MG63 (cell line): ENCODE measurements around the gene GUCY2F. TPM values are rescaled to one million over a fixed set of nuclear protein-coding genes. Genes with fewer than 3 reads are reported as not detected.

Experiments used
- DNase-seq: peaks from one replicate; pipeline ENCODE4 v3.0.0-alpha.2; 2020
- H3K27me3 ChIP-seq: fragments of 250-450 bp; sonication (Bioruptor Pico); 2 replicates; pipeline ENCODE4 v1.5.1; 2020; ENCODE audit warnings: mild to moderate bottlenecking, moderate library complexity
- H3K36me3 ChIP-seq: fragments of 250-450 bp; sonication (Bioruptor Pico); 2 replicates; pipeline ENCODE4 v1.5.1; 2020; ENCODE audit warnings: mild to moderate bottlenecking, moderate library complexity
- H3K4me3 ChIP-seq: fragments of 250-450 bp; sonication (Bioruptor Pico); 2 replicates; pipeline ENCODE4 v1.5.1; 2020; ENCODE audit warnings: mild to moderate bottlenecking, moderate library complexity
- H3K9me3 ChIP-seq: fragments of 250-450 bp; sonication (Bioruptor Pico); 2 replicates; pipeline ENCODE4 v1.5.1; 2020; ENCODE audit warnings: mild to moderate bottlenecking, moderate library complexity
- total RNA-seq: library from RNA; depleted of rRNA; stranded (reverse); fragments of >200 nt; shearing (Covaris generic); gene quantifications from 2 replicates; pipeline ENCODE4 v1.2.3, GENCODE V29; 2014; ENCODE audit warnings: low replicate concordance

GUCY2F gene
- total RNA-seq, 1 experiment from 2014 or later: not detected

DNA sequence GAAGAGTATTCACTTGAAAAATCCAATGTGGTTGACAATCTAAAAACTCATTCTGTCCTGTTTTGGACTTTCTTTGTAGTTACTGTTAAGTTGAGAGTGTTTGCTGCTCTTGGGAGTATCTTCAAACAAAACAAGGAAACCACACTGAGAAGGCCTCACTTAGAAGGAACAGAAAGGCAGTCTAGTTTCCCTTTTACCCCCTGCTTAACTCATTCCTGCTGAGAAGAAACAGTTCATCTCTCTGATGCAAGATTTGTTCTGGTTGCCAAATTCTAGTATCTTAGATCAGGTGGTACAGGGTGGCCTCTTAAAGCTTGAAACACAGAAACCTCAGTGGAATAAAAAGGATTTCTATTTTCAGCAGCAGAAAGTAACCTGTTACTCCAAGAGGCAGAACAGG lies 41.4 kb downstream of the GUCY2F start:
- no peaks in the 10 kb centered on the region for H3K36me3 ChIP-seq
- no peaks in the 10 kb centered on the region for H3K27me3 ChIP-seq
- H3K9me3 ChIP-seq: no peaks in the 10 kb centered on the region
- DNase-seq: no peak
- H3K4me3 ChIP-seq: no peak overlapping the region

DNA sequence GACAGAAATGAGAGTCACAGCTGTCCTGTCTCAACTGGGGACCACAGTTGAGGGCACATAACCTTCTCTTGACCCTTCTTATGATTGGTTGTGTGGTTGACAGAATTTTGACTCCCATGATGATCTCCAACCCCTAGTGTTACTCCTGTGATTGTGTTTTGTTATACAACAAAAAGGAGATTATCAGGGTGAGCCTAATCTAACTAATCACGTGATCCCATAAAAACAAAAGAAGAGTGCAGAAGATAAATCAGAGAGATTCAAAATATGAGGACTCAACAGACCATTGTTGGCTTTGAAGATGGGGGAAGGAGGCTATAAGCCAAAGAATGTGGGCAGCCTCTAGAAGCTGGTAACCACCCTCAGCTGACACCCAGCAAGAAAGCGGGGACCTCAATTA lies 72.7 kb downstream of the GUCY2F start:
- no peak overlapping the region for H3K4me3 ChIP-seq

DNA sequence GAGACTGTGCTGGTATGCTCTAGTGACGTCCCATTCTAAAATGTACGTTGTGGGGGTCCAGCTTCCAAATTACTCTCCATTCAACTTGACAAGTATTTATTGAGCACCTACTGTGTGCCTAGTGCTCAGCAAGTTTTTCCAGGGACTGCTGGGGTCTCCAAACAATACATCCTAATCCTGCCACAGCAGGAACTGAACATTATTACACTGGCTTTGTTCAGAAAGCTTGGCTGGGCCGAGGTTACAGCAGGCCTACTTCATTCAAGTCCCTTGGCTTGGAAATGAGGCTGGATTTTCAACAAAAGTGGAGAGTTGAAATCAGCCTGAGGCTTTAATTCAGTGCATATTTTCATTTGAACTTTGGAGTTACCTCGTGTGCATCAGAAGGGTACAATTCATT lies 78.0 kb downstream of the GUCY2F start:
- DNase-seq: no peak

More for the DNA sequence above, 72.7 kb downstream of the GUCY2F start:
- no peak for DNase-seq
- H3K36me3 ChIP-seq: no peaks in the 10 kb centered on the region
- no peaks in the 10 kb centered on the region for H3K27me3 ChIP-seq
- H3K9me3 ChIP-seq: no peaks in the 10 kb centered on the region

DNA sequence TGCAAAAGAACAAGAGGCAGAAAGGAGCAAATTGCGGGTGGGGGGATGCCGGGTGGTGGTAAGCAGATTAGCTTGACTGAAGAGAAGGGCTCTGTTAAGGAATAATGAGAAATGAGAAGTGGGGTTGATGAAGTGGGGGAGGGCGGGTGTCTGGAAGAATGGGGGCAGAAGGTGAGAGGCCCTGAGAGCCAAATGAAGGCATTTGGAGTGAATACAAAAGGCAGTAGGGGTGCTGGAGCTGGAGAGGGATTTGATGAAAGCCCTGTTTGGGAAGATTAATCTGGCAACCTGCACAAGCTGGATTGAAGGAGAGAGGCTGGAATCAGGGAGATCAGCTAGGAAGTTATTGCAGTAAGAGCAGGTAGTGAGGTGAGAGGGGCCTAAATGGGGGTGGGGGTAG lies 82.1 kb downstream of the GUCY2F start:
- no peaks in the 10 kb centered on the region for H3K27me3 ChIP-seq
- no peak overlapping the region for H3K4me3 ChIP-seq
- no peaks in the 10 kb centered on the region for H3K9me3 ChIP-seq
- DNase-seq: no peak
- no peaks in the 10 kb centered on the region for H3K36me3 ChIP-seq

More for the DNA sequence above, 78.0 kb downstream of the GUCY2F start:
- no peaks in the 10 kb centered on the region for H3K27me3 ChIP-seq
- H3K36me3 ChIP-seq: no peaks in the 10 kb centered on the region
- H3K9me3 ChIP-seq: no peaks in the 10 kb centered on the region
- H3K4me3 ChIP-seq: no peak overlapping the region

DNA sequence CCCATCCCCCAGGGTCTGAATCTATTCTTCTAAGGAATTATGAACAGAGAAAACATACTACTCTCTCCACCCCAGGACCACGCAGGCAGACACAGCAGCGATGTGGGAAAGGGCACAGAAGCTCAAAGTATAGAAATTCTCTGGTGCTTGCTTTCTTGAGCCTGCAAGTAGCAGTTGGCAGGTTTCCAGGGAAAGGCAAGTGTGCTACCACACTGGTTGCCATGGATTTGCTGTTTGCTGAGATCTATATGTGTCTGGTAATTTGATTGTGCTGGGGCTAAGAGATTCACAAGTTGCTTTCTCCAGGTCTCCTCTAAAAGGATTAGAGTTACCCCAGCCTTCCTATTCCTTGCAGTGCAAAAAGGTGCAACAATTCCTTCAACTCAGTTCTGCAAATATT lies 83.1 kb downstream of the GUCY2F start:
- H3K9me3 ChIP-seq: no peaks in the 10 kb centered on the region
- no peak overlapping the region for H3K4me3 ChIP-seq
- H3K36me3 ChIP-seq: no peaks in the 10 kb centered on the region
- DNase-seq: no peak
- no peaks in the 10 kb centered on the region for H3K27me3 ChIP-seq

DNA sequence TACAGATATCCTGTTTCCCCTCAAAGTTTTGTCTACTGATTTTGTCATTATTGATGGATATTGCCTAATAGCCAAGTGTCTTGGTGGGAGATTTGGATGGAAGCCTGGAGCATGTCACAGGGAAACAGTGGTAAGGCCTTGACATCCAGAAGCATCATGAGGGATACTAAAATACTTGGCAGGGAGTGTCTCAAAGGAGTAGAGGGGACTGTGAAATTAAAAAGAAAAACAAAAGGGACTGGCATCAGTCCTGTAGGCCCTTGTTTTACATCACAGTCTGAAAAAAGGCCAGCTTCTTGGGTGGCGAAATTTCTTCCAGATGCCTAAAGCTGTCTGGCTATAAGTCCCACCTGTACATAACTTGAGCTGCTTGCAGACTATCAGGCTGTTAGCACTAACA lies 83.8 kb downstream of the GUCY2F start:
- Histone ChIP-seq H3K27me3 (no peaks in the 10 kb centered on the region), H3K9me3 (no peaks in the 10 kb centered on the region), H3K4me3 (no peak overlapping the region), H3K36me3 (no peaks in the 10 kb centered on the region)
- DNase-seq: no peak

DNA sequence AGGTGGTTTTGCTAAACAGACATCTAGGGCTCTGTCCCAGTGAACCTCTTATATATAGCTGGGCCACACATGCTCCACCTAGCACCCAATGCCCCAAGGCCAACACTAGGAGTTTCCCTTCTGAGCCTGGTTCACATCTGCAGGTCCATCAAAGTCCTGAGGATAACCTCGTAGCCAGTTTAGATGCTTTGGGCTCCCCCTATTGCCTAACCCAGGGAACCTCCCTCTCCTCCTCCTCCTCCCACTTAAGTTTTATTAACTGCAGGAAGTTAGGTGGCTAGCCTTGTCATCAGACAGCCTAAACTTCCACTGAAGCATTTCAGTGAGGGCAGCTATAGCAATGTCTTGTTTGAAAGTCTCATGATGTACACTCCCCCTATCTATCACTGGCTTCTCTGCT lies 88.0 kb downstream of the GUCY2F start:
- Histone ChIP-seq H3K36me3 (no peaks in the 10 kb centered on the region), H3K4me3 (no peak overlapping the region), H3K27me3 (no peaks in the 10 kb centered on the region), H3K9me3 (no peaks in the 10 kb centered on the region)
- no peak for DNase-seq

DNA sequence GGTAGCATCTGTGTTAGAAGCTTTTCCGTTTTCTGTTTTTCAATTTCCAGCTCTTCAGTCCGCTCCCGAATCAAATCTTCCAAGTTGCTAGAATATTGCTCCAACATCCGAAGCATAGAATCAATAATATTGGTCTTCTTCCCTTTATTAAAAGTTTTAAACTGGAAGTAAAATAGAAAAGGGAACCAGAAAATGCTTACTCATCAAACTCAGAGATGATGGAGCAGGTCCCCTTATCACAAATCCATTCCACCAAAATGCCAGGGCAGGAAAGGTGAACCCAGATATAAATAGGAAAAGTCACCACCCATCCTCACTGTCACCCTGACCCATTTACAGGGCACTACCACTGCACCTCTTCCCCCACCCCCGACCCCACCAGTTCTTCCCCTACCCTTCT lies 89.0 kb downstream of the GUCY2F start:
- no peaks in the 10 kb centered on the region for H3K9me3 ChIP-seq
- H3K4me3 ChIP-seq: no peak overlapping the region
- H3K36me3 ChIP-seq: no peaks in the 10 kb centered on the region
- no peak for DNase-seq
- H3K27me3 ChIP-seq: no peaks in the 10 kb centered on the region

DNA sequence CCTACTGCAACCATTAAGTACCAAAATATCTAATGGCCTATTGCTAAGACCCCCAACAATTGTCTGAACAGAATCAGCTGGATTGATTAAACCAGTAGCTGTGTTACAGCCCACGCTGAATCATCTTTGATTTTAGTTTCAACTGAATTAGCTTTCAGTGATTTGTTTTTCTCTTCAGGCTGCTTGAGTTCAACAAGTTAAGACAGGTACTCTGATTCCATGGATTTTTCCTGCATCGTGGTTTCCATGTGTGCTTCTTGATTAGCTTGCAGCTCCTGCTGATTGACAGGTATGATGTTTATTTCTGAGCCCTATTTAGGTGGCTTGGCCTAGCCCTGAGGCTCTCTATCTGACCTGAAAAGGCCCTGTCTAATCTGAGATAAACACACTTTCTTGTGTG lies 91.3 kb downstream of the GUCY2F start:
- DNase-seq: no peak
- Histone ChIP-seq H3K36me3 (no peaks in the 10 kb centered on the region), H3K4me3 (no peak overlapping the region), H3K27me3 (no peaks in the 10 kb centered on the region), H3K9me3 (no peaks in the 10 kb centered on the region)

DNA sequence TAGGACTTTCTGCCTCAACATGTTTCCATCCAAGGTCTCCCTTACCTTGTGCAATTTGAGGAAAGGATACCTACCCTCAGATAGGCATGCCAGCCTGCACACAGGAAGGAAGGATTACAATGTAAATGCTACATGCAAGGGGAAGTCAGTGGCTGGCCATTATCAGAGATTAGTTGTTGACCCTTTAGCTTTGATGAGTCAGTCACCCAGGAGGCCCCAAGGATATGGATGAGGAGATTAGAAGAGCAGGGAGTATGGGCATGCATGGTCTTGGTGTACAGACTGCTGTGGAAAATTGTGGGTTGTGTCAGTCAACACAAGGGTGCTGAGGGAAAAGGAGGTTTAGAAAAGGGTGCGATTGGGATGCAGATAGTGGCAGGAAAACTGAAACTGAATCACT lies 92.0 kb downstream of the GUCY2F start:
- DNase-seq: no peak
- no peaks in the 10 kb centered on the region for H3K9me3 ChIP-seq
- H3K4me3 ChIP-seq: no peak overlapping the region
- H3K36me3 ChIP-seq: no peaks in the 10 kb centered on the region
- no peaks in the 10 kb centered on the region for H3K27me3 ChIP-seq

DNA sequence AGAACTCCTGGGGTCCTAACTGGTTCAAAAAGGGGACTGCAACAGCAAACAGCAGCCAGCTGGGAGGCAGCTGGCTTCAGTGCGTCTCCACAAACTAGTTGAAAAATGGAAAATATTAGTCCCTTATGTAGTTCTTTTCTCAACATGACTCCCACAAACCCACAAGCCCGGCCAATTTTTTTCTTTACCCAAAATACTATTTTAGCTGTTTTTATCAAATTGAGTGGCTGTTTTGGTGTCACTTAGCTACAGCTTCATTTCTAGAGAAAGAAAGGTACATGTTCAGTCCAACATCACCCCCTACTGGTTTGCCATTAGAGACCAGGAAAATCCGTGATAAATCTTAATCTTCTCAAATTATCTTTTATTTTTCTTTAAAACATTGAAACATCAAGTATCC lies 97.2 kb downstream of the GUCY2F start:
- no peaks in the 10 kb centered on the region for H3K27me3 ChIP-seq
- no peaks in the 10 kb centered on the region for H3K36me3 ChIP-seq
- no peaks in the 10 kb centered on the region for H3K9me3 ChIP-seq
- no peak for DNase-seq
- H3K4me3 ChIP-seq: no peak overlapping the region

DNA sequence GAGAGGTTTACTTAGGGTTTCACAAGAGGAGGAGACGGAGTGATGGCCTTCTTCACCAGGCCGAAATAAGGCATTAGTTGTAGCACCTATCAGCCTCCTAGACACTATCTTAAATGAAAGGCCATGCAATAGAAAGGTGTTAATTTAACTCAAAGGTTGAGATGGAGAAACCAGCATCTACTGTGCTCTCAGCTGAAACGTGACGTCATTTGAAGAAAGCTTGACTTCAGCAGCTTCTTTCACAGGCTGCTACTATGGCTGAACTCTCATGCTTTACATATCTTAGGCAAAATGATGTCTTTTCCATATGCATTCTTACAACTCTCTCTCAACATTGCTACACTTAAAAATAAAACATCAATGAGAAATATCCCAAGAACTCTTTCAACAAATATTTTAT lies 99.6 kb downstream of the GUCY2F start:
- Histone ChIP-seq H3K4me3 (no peak overlapping the region), H3K9me3 (no peaks in the 10 kb centered on the region), H3K36me3 (no peaks in the 10 kb centered on the region), H3K27me3 (no peaks in the 10 kb centered on the region)
- DNase-seq: no peak

DNA sequence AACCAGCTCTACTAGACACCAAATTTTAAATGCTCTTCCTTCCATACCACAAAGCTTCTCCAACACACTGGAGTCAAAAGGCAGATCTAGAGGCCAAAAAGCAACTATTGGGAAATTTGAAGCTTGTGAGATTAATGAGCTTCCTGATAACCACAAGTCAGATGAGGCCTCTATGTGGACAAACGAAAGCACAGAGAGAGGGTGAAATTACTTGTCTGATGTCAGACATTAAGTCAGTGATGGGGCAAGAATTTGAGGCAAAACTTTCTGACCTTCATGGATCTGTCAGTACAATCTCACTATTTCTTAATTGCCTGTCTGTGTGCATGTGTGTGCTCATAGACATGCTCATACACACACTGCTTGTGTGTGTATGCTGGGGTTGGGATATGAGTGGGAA lies 103.6 kb downstream of the GUCY2F start:
- no peaks in the 10 kb centered on the region for H3K27me3 ChIP-seq
- H3K9me3 ChIP-seq: no peaks in the 10 kb centered on the region
- DNase-seq: no peak

DNA sequence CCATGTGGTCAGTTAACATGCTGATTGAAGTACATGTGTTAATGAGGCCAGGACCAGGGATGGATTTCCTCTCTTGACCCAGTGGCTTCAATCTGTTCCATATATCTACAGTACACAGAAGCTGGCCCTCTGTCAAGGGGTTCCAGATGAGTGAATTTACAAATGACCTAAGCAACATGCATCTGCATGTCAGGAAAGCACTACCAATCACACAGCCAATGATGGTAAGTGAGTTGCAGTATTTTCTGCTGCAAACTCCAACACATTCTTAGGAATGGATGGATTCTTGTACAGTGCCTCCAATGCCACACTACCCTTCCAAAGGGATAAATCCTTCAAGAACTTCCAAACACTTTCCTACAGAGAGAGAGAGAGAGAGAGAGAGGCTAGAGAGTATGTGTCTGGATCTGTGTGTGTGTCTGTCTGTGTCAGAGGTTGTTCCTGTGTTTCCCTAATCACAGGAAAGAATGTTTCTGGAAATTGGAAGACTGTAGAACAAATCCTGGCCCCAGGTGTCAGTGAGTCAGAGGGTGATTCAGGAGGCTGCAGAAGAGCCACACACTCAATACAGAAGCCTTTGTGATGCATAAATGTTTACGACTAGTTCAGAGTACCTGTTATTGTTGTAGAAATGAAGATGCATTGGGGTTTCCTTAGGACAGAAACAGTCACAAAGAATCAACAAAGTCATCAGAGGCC lies 107.5 kb downstream of the GUCY2F start:
- Histone ChIP-seq H3K27me3 (no peaks in the 10 kb centered on the region), H3K4me3 (no peak overlapping the region), H3K36me3 (no peaks in the 10 kb centered on the region), H3K9me3 (no peaks in the 10 kb centered on the region)
- DNase-seq: no peak

More for the DNA sequence above, 103.6 kb downstream of the GUCY2F start:
- Histone ChIP-seq H3K36me3 (no peaks in the 10 kb centered on the region), H3K4me3 (no peak overlapping the region)

DNA sequence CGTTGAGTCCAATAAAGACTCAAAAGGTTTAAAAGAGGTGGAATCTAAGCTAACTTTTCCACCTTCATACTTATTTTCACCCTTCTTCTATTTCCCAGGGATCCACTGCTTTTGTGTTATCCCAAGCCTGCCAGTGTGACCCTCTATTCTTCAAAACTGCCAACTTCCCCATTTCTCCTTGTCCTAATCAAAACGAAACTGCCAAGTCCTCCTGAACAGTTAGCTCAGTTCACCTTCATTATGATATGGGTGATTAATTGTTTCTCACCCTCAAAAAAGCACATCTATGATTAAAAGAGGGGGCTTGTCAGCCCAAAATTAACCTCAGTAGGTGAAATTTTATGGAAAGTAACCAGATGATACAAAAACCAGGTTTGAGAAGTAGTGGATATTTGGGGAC lies 108.4 kb downstream of the GUCY2F start:
- no peaks in the 10 kb centered on the region for H3K27me3 ChIP-seq
- DNase-seq: no peak

DNA sequence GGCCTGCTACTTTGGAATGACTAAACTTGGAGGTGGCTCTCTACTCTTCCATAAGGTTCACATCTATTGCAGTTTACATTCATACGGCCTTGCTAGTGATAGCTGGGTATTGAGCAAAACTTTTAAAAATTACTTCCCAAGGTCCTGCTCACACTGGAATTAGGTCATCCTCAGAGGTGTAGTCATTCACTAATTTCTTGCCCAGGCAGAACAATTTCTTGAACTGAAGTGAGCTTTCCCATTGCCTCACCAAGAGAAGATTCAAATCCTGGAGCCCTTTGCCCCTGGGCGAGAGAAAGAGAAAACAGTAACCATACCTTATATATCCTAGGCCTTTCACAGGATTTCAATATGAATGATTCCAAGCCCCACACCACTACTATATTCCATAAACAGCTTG lies 109.2 kb downstream of the GUCY2F start:
- H3K27me3 ChIP-seq: no peaks in the 10 kb centered on the region
- no peaks in the 10 kb centered on the region for H3K9me3 ChIP-seq
- no peaks in the 10 kb centered on the region for H3K36me3 ChIP-seq
- no peak for DNase-seq
- H3K4me3 ChIP-seq: no peak overlapping the region

More for the DNA sequence above, 108.4 kb downstream of the GUCY2F start:
- Histone ChIP-seq H3K9me3 (no peaks in the 10 kb centered on the region), H3K4me3 (no peak overlapping the region), H3K36me3 (no peaks in the 10 kb centered on the region)

DNA sequence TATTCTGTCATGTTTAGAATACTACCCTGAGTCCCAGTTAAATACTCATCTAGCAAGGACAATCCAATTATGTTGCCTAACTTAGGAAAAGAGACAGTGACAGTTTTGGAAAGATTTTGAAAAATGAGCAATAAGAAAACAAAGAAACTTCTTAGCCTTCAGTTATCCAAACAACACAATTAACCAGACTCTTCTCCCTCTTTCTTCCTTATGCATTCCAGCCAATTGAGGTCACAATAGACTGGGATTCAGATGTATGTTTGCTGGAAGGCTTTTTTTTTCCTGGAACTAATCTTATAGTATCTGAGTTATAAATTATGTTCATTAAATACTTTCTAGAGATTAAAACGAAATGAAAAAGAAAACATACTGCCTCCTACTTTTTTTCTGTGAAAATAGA lies 109.6 kb downstream of the GUCY2F start:
- DNase-seq: no peak
- H3K9me3 ChIP-seq: no peaks in the 10 kb centered on the region
- no peaks in the 10 kb centered on the region for H3K36me3 ChIP-seq
- no peak overlapping the region for H3K4me3 ChIP-seq
- H3K27me3 ChIP-seq: no peaks in the 10 kb centered on the region

DNA sequence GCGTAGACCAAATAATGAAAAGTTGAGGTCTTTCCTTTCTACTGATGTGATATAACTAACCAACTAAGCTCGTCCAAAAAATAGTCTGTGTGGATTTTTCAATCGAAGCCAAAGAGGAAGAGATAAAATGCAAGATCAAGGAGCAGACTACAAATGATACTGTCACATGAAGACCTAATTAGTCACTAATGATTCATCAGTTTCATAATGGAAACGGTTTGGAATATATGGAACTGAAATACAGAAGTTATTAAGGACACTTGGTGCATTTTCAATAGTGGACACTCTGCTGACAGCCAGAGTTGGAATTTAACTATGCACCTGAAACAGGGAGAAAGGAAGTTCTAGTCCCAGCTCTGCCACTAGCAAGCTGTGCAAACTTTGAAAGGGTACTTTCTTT lies 119.8 kb downstream of the GUCY2F start:
- Histone ChIP-seq H3K27me3 (no peaks in the 10 kb centered on the region), H3K36me3 (no peaks in the 10 kb centered on the region), H3K4me3 (no peak overlapping the region), H3K9me3 (no peaks in the 10 kb centered on the region)
- no peak for DNase-seq

DNA sequence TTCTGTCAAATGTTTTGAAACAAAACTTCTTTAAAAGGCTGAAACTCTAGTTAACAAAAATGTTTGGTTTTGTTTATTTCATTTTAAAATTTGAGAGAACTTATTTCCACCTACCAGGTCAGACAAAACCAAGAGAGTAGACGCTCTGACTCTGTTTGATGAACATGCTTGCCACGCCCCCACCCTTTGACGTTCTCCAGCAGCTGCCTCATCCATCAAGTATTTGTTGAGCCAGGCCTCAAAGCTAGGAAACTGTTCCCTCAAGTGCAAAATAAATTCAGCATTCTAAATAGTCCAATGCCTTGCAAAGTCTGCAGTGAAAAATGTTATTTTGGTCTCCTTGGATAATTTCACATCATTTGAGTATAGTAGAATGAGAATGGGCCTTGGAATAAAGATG lies 121.6 kb downstream of the GUCY2F start:
- DNase-seq: no peak

More for the DNA sequence above, 121.6 kb downstream of the GUCY2F start:
- H3K27me3 ChIP-seq: no peaks in the 10 kb centered on the region
- no peaks in the 10 kb centered on the region for H3K9me3 ChIP-seq
- no peaks in the 10 kb centered on the region for H3K36me3 ChIP-seq
- H3K4me3 ChIP-seq: no peak overlapping the region
